GM23248 (cell line): Measurements from ENCODE around the gene TULP4.

Experiments
- EZH2 ChIP-seq: fragments of 200-600 bp; sonication (generic); IDR thresholded peaks from 2 replicates; pipeline ENCODE4 v1.6.1; 2018; ENCODE audit warnings: antibody characterized with exemption, mild to moderate bottlenecking; ENCODE audit not compliant: insufficient read depth, poor library complexity, severe bottlenecking
- EZH2phosphoT487 ChIP-seq: fragments of 200-600 bp; sonication (generic); IDR thresholded peaks from 2 replicates; pipeline ENCODE4 v1.6.1; 2018; ENCODE audit warnings: antibody characterized with exemption, moderate library complexity, mild to moderate bottlenecking, low read depth; ENCODE audit not compliant: insufficient read depth

DNA sequence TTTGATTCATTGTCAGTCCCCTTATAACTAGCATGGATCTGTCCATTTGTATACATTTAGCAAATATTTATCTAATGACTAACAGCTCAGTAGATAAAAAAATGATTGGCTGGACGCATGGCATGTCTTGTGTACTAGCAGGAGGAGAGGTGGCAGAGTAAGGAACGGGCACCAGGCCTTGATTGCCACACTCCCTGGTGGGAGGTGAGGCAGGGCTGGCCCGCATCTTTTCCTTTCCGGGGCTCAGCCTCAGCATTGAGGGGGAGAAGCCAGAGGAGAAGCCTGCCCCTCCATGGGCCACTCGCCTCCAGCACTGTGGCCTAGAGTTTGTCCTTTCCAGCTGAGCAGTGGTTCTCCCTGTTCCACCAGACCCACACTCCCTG is 162.7 kb downstream of the TULP4 start:
- no peak for TF ChIP-seq EZH2
- no peak for TF ChIP-seq EZH2phosphoT487
